MM.1S (cell line): ENCODE results near the gene PDK4.

Experiments used
- DNase-seq: peaks from one replicate; pipeline ENCODE4 v3.0.0-alpha.2; 2015
- H2AFZ ChIP-seq: fragments of 300-600 bp; sonication (generic); 2 replicates; pipeline ENCODE4 v1.6.0; 2016; ENCODE audit warnings: antibody characterized with exemption, low read length
- H3F3A ChIP-seq: fragments of 300-600 bp; sonication (generic); 2 replicates; pipeline ENCODE4 v1.6.1; 2016; ENCODE audit warnings: mild to moderate bottlenecking, antibody characterized with exemption, low read length, moderate library complexity, mixed read lengths; ENCODE audit not compliant: insufficient read depth
- H3K27ac ChIP-seq: fragments of 300-600 bp; sonication (generic); 2 replicates; pipeline ENCODE4 v1.5.1; 2016; ENCODE audit warnings: mild to moderate bottlenecking, low read length
- H3K27me3 ChIP-seq: fragments of 300-600 bp; sonication (generic); replicated peaks from 2 replicates; pipeline ENCODE4 v1.6.0; 2016; ENCODE audit warnings: low read length; ENCODE audit not compliant: insufficient read depth
- H3K36me3 ChIP-seq: fragments of 300-600 bp; sonication (generic); replicated peaks from 2 replicates; pipeline ENCODE4 v1.6.1; 2016; ENCODE audit warnings: mild to moderate bottlenecking, low read length, mixed read lengths; ENCODE audit not compliant: insufficient read depth
- H3K4me1 ChIP-seq: fragments of 300-600 bp; sonication (generic); 2 replicates; pipeline ENCODE4 v1.6.1; 2016; ENCODE audit warnings: low read length, mixed read lengths
- H3K4me2 ChIP-seq: fragments of 300-600 bp; sonication (generic); 2 replicates; pipeline ENCODE4 v1.6.0; 2016; ENCODE audit warnings: low read depth, low read length
- H3K4me3 ChIP-seq: fragments of 300-600 bp; sonication (generic); 2 replicates; pipeline ENCODE4 v1.5.1; 2016; ENCODE audit warnings: low read length, mixed read lengths
- H3K79me2 ChIP-seq: fragments of 300-600 bp; sonication (generic); 2 replicates; pipeline ENCODE4 v1.6.1; 2016; ENCODE audit warnings: mixed run types, low read length, mixed read lengths
- H3K9ac ChIP-seq: fragments of 300-600 bp; sonication (generic); 2 replicates; pipeline ENCODE4 v1.6.1; 2016; ENCODE audit warnings: low read length, mixed read lengths
- H3K9me2 ChIP-seq: fragments of 300-600 bp; sonication (generic); replicated peaks from 2 replicates; pipeline ENCODE4 v1.6.1; 2016; ENCODE audit warnings: mild to moderate bottlenecking, low read length, mixed read lengths; ENCODE audit not compliant: insufficient read depth
- H3K9me3 ChIP-seq: fragments of 300-600 bp; sonication (generic); replicated peaks from 2 replicates; pipeline ENCODE4 v1.6.1; 2016; ENCODE audit warnings: mild to moderate bottlenecking, low read length, mixed read lengths; ENCODE audit not compliant: insufficient read depth
- H4K20me1 ChIP-seq: fragments of 300-600 bp; sonication (generic); 2 replicates; pipeline ENCODE4 v1.6.1; 2016; ENCODE audit warnings: mild to moderate bottlenecking, low read length, moderate library complexity, mixed read lengths; ENCODE audit not compliant: insufficient read depth
- CTCF ChIP-seq: fragments of 300-600 bp; sonication (generic); IDR thresholded peaks from 2 replicates; pipeline ENCODE4 v1.5.1; 2016; ENCODE audit warnings: antibody characterized with exemption, low read length, mixed read lengths
- EZH2 ChIP-seq: fragments of 300-600 bp; sonication (generic); optimal IDR thresholded peaks from 2 replicates; pipeline ENCODE3; 2017; ENCODE audit warnings: low read depth, mild to moderate bottlenecking, antibody characterized with exemption, low read length, mixed read lengths
- EZH2phosphoT487 ChIP-seq: fragments of 300-600 bp; sonication (generic); IDR thresholded peaks from 2 replicates; pipeline ENCODE4 v1.6.1; 2018; ENCODE audit warnings: antibody characterized with exemption, low read length

PDK4 gene

GRCh38 chr7:95598511-95598910 is 2.2 kb upstream of the PDK4 start:
- Histone ChIP-seq H3K9ac (no peak overlapping the region), H3K9me2 (no peaks in the 10 kb centered on the region), H3K4me3 (no peak overlapping the region), H3K9me3 (no peaks in the 10 kb centered on the region), H3K27me3 (no peaks in the 10 kb centered on the region), H2AFZ (no peak overlapping the region), H3K4me2 (no peak overlapping the region), H3K79me2 (no peaks in the 10 kb centered on the region), H3F3A (no peaks in the 10 kb centered on the region), H3K4me1 (no peaks in the 10 kb centered on the region), H3K27ac (no peak overlapping the region), H4K20me1 (no peaks in the 10 kb centered on the region), H3K36me3 (no peaks in the 10 kb centered on the region)
- no peak for TF ChIP-seq CTCF
- no peak for TF ChIP-seq EZH2phosphoT487
- no peak for TF ChIP-seq EZH2
- DNase-seq, result no peak

GRCh38 chr7:95595746-95596197 is 544 bp downstream of the PDK4 start:
- H3K4me2 ChIP-seq, result peak overlapping the region; percentile 62
- no peaks in the 10 kb centered on the region for H3K9me3 ChIP-seq
- H3K4me3 ChIP-seq, result peak overlapping the region; percentile 32; the same call in 1 of the 2 replicates
- no peaks in the 10 kb centered on the region for H3K4me1 ChIP-seq
- no peaks in the 10 kb centered on the region for H3K79me2 ChIP-seq
- no peaks in the 10 kb centered on the region for H3F3A ChIP-seq
- H2AFZ ChIP-seq, result peak overlapping the region; percentile 48
- H3K27me3 ChIP-seq, result no peaks in the 10 kb centered on the region
- no peaks in the 10 kb centered on the region for H3K9me2 ChIP-seq
- no peak overlapping the region for H3K9ac ChIP-seq
- TF ChIP-seq EZH2, result no peak
- no peak for TF ChIP-seq CTCF
- no peak for TF ChIP-seq EZH2phosphoT487
- no peak overlapping the region for H3K27ac ChIP-seq
- no peaks in the 10 kb centered on the region for H4K20me1 ChIP-seq
- DNase-seq, result no peak
- H3K36me3 ChIP-seq, result no peaks in the 10 kb centered on the region

GRCh38 chr7:95594185-95594584 is 2.1 kb downstream of the PDK4 start:
- Histone ChIP-seq H3F3A (no peaks in the 10 kb centered on the region), H2AFZ (no peak overlapping the region), H3K9me2 (no peaks in the 10 kb centered on the region), H3K4me2 (no peak overlapping the region), H3K79me2 (no peaks in the 10 kb centered on the region), H3K36me3 (no peaks in the 10 kb centered on the region), H4K20me1 (no peaks in the 10 kb centered on the region), H3K4me1 (no peaks in the 10 kb centered on the region), H3K27ac (no peak overlapping the region), H3K9me3 (no peaks in the 10 kb centered on the region), H3K4me3 (no peak overlapping the region), H3K27me3 (no peaks in the 10 kb centered on the region), H3K9ac (no peak overlapping the region)
- no peak for DNase-seq
- TF ChIP-seq CTCF, result no peak
